IMR-90 (cell line): Measurements from ENCODE around the gene NF1. TPM values are rescaled to one million over a fixed set of nuclear protein-coding genes. Genes with fewer than 3 reads are reported as not detected.

Source experiments
- ATAC-seq: fragments of 200-7000 bp; cut with Tn5 transposase; 2 replicates; pipeline ENCODE4 v1.9.1; 2020; ENCODE audit warnings: low read depth, mild to moderate bottlenecking, moderate library complexity
- BruUV-seq: library from RNA; stranded (reverse); fragments of 400-500 nt; replicated peaks from 2 replicates; lab custom pipeline; 2021; lab: Mats Ljungman, UMichigan
- CTCF ChIA-PET: fragments of 300-600 bp; formaldehyde crosslinking; extraction: SDS; loops from one replicate; lab custom pipeline; 2021; ENCODE audit warnings: antibody characterized with exemption; lab: Yijun Ruan, JAX
- POLR2A ChIA-PET: fragments of 300-600 bp; sonication (Branson Sonifier 250); formaldehyde crosslinking; loops from one replicate; lab custom pipeline; 2022; ENCODE audit warnings: antibody characterized with exemption; ENCODE audit not compliant: unreplicated experiment; lab: Charles Lee
- DNase-seq: peaks from one replicate; pipeline ENCODE4 v3.0.0; 2013
- H2AFZ ChIP-seq: replicated peaks from 2 replicates; pipeline ENCODE3; 2013; ENCODE audit warnings: low read length, mild to moderate bottlenecking; ENCODE audit not compliant: poor library complexity
- H2AK5ac ChIP-seq: 2 replicates; pipeline ENCODE4 v1.6.1; 2013; ENCODE audit warnings: low read depth, low read length, inconsistent platforms
- H2AK9ac ChIP-seq: replicated peaks from 2 replicates; pipeline ENCODE3; 2013; ENCODE audit warnings: mild to moderate bottlenecking, low read depth, low read length, moderate library complexity; ENCODE audit not compliant: poor library complexity
- H2BK120ac ChIP-seq: 2 replicates; pipeline ENCODE4 v1.6.1; 2013; ENCODE audit warnings: low read depth, low read length, inconsistent platforms
- H2BK15ac ChIP-seq: 3 replicates; pipeline ENCODE4 v1.6.1; 2013; ENCODE audit warnings: low read depth, low read length, inconsistent platforms
- H2BK20ac ChIP-seq: 2 replicates; pipeline ENCODE4 v1.6.1; 2013; ENCODE audit warnings: low read depth, mild to moderate bottlenecking, inconsistent platforms, low read length, moderate library complexity
- H2BK5ac ChIP-seq: 2 replicates; pipeline ENCODE4 v1.6.1; 2013; ENCODE audit warnings: mild to moderate bottlenecking, low read depth, low read length, inconsistent platforms; ENCODE audit not compliant: poor library complexity, severe bottlenecking
- H3K14ac ChIP-seq: replicated peaks from 2 replicates; pipeline ENCODE4 v1.6.1; 2013; ENCODE audit warnings: low read depth, low read length, inconsistent platforms
- H3K18ac ChIP-seq: 2 replicates; pipeline ENCODE4 v1.6.1; 2013; ENCODE audit warnings: low read depth, low read length, control low read depth
- H3K23ac ChIP-seq: 2 replicates; pipeline ENCODE4 v1.6.1; 2013; ENCODE audit warnings: low read depth, low read length, inconsistent platforms
- H3K27ac ChIP-seq: 2 replicates; pipeline ENCODE4 v1.5.1; 2013; ENCODE audit warnings: mild to moderate bottlenecking, control low read depth, low read length; ENCODE audit not compliant: insufficient read depth
- H3K27me3 ChIP-seq: 2 replicates; pipeline ENCODE4 v1.6.1; 2013; ENCODE audit warnings: low read length; ENCODE audit not compliant: control insufficient read depth, insufficient read depth
- H3K36me3 ChIP-seq: 2 replicates; pipeline ENCODE4 v1.6.1; 2013; ENCODE audit warnings: low read length, mixed read lengths; ENCODE audit not compliant: control insufficient read depth, insufficient read depth
- H3K4ac ChIP-seq: 2 replicates; pipeline ENCODE4 v1.6.1; 2013; ENCODE audit warnings: low read depth, low read length, inconsistent platforms
- H3K4me1 ChIP-seq: 2 replicates; pipeline ENCODE4 v1.6.1; 2013; ENCODE audit warnings: low read length, mixed read lengths; ENCODE audit not compliant: control insufficient read depth, insufficient read depth
- H3K4me2 ChIP-seq: 2 replicates; pipeline ENCODE4 v1.6.1; 2013; ENCODE audit warnings: low read depth, mild to moderate bottlenecking, control low read depth, low read length, moderate library complexity
- H3K4me3 ChIP-seq: 2 replicates; pipeline ENCODE4 v1.5.1; 2013; ENCODE audit warnings: low read depth, mild to moderate bottlenecking, control low read depth, low read length, moderate library complexity; ENCODE audit not compliant: insufficient read depth
- H3K56ac ChIP-seq: 2 replicates; pipeline ENCODE4 v1.6.1; 2013; ENCODE audit warnings: low read length, inconsistent platforms; ENCODE audit not compliant: insufficient read depth; ENCODE audit errors: extremely low read depth
- H3K79me1 ChIP-seq, 2 experiments: 2 replicates each; pipeline ENCODE4 v1.6.1; 2013; ENCODE audit warnings: low read length in 2 of 2, inconsistent platforms in 1 of 2, low read depth in 1 of 2
- H3K9ac ChIP-seq: 2 replicates; pipeline ENCODE4 v1.6.1; 2013; ENCODE audit warnings: low read depth, low read length, control low read depth
- H3K9me1 ChIP-seq: 2 replicates; pipeline ENCODE4 v1.6.1; 2013; ENCODE audit warnings: low read length, inconsistent platforms; ENCODE audit not compliant: insufficient read depth
- H3K9me3 ChIP-seq: 2 replicates; pipeline ENCODE4 v1.6.1; 2013; ENCODE audit warnings: low read length; ENCODE audit not compliant: control insufficient read depth, insufficient read depth
- H4K20me1 ChIP-seq: 2 replicates; pipeline ENCODE4 v1.6.1; 2013; ENCODE audit warnings: low read length, inconsistent platforms; ENCODE audit not compliant: insufficient read depth
- H4K5ac ChIP-seq: 2 replicates; pipeline ENCODE4 v1.6.1; 2013; ENCODE audit warnings: mild to moderate bottlenecking, low read depth, low read length, control low read depth
- H4K8ac ChIP-seq, 2 experiments: 2 replicates each; pipeline ENCODE4 v1.6.1; 2013; ENCODE audit warnings: low read depth in 2 of 2, low read length in 2 of 2, control low read depth in 1 of 2, inconsistent platforms in 1 of 2
- H4K91ac ChIP-seq: 2 replicates; pipeline ENCODE4 v1.6.1; 2013; ENCODE audit warnings: low read depth, low read length, inconsistent platforms; ENCODE audit not compliant: insufficient read depth
- CTCF ChIP-seq: conservative IDR thresholded peaks from 2 replicates; pipeline ENCODE4 v1.5.1; 2012; ENCODE audit warnings: mild to moderate bottlenecking, low read depth, low read length, improper control_type of control experiment
- ELK1 ChIP-seq: fragments of 150-350 bp; IDR thresholded peaks from 2 replicates; pipeline ENCODE4 v1.6.1; 2016; ENCODE audit warnings: low read depth, mild to moderate bottlenecking, low read length, moderate library complexity, borderline replicate concordance
- POLR2A ChIP-seq: IDR thresholded peaks from 2 replicates; pipeline ENCODE4 v1.6.1; 2012; ENCODE audit warnings: mild to moderate bottlenecking, low read depth, low read length
- USF2 ChIP-seq: fragments of 150-350 bp; IDR thresholded peaks from 2 replicates; pipeline ENCODE4 v1.6.1; 2017; ENCODE audit warnings: mild to moderate bottlenecking, antibody characterized with exemption, low read length, low read depth
- WGBS, 2 experiments: methylation state at CpG; one replicate each; pipeline versions ENCODE4 v1.1.5 to v1.1.7; 2013; ENCODE audit warnings: missing lambda C conversion rate in 2 of 2; ENCODE audit not compliant: insufficient read length in 1 of 2; ENCODE audit errors: extremely low coverage in 2 of 2; 5-methylcytosine and 5-hydroxymethylcytosine counted together
- dilution Hi-C: fragments of 300-500 bp; cut with HindIII; formaldehyde crosslinking; loops from one replicate; pipeline ENCODE4 v1.14.3; 2018; ENCODE audit warnings: low sequenced_read_pairs; ENCODE audit not compliant: unreplicated experiment
- in situ Hi-C: fragments of 300-500 bp; cut with MboI; formaldehyde crosslinking; loops from 3 replicates; pipeline ENCODE4 v1.14.3; 2019; ENCODE audit warnings: low sequenced_read_pairs, inconsistent platforms, mixed read lengths
- intact Hi-C: fragments of 100-400 bp; cut with micrococcal nuclease; formaldehyde crosslinking; loops from 2 replicates; pipeline ENCODE4 v1.10.0; 2022
- polyA plus RNA-seq, 3 experiments: library from polyadenylated mRNA; depleted of rRNA; stranded (reverse); fragments of >200 nt; gene quantifications; 2 replicates each; pipeline ENCODE4 v1.2.3, GENCODE V29; 2012; ENCODE audit warnings: low replicate concordance in 1 of 3
- total RNA-seq: library from RNA; depleted of rRNA; stranded (reverse); fragments of >200 nt; gene quantifications from 2 replicates; pipeline ENCODE4 v1.2.3, GENCODE V29; 2012

Gene NF1
- total and polyA plus RNA-seq, 2 of the 4 experiments (the other 2 are of a cell fraction) = 17.9 to 48.6 TPM

GRCh38 chr17:31224366-31224765 is 129.6 kb downstream of the NF1 start:
- H4K91ac ChIP-seq = no peak overlapping the region
- H3K18ac ChIP-seq = no peak overlapping the region
- no peaks in the 10 kb centered on the region for H4K20me1 ChIP-seq
- H3K27ac ChIP-seq = no peak overlapping the region
- in situ Hi-C loops = no loop called here
- no peak for DNase-seq
- ChIA-PET POLR2A (interaction anchor here (0.5 kb wide), 1 partner anchor 31 kb away, joined by 4 read pairs; no protein-coding TSS in a partner anchor), CTCF (interaction anchor here (1.3 kb wide), 1 partner anchor 10 kb away, joined by 3 read pairs; no protein-coding TSS in a partner anchor)
- no peak overlapping the region for H2BK5ac ChIP-seq
- dilution Hi-C loops = no loop called here
- no peak overlapping the region for H3K23ac ChIP-seq
- H4K5ac ChIP-seq = no peak overlapping the region
- no peak overlapping the region for H2BK20ac ChIP-seq
- no peak overlapping the region for H3K4ac ChIP-seq
- H3K4me2 ChIP-seq = no peak overlapping the region
- H2AFZ ChIP-seq = no peak overlapping the region
- H3K56ac ChIP-seq = no peak overlapping the region
- BruUV-seq = no TSS peak
- no peak for ATAC-seq
- intact Hi-C loops = no loop called here
- H3K9me3 ChIP-seq = no peaks in the 10 kb centered on the region
- no peak overlapping the region for H4K8ac ChIP-seq
- no peak overlapping the region for H3K14ac ChIP-seq
- H3K27me3 ChIP-seq = no peaks in the 10 kb centered on the region
- TF ChIP-seq CTCF (no peak), POLR2A (no peak), ELK1 (no peak), USF2 (no peak)
- no peak overlapping the region for H2BK15ac ChIP-seq
- H3K36me3 ChIP-seq = peaks cover 16% of the 10 kb centered on the region
- H3K4me3 ChIP-seq = no peak overlapping the region
- peaks cover 2% of the 10 kb centered on the region; the same call in 1 of the 2 replicates for H3K4me1 ChIP-seq
- no peak overlapping the region for H2AK5ac ChIP-seq
- peaks cover 4% of the 10 kb centered on the region; the same call in 1 of the 2 replicates for H3K9me1 ChIP-seq
- H3K9ac ChIP-seq = no peak overlapping the region
- WGBS, 2 experiments = no CpG with 5 or more reads among the region's 1 CpG
- H2BK120ac ChIP-seq = no peak overlapping the region
- no peak overlapping the region for H2AK9ac ChIP-seq
- peaks cover 4 to 5% of the 10 kb centered on the region in 2 experiments; a peak in 2 of 4 replicates for H3K79me1 ChIP-seq
